GM18526 (cell line): Measurements from ENCODE around the gene SNAP23.

Experiments used
- POLR2A ChIP-seq: IDR thresholded peaks from 3 replicates; pipeline ENCODE4 v1.6.1; 2011; ENCODE audit not compliant: insufficient read length; ENCODE audit errors: extremely low read depth

The SNAP23 gene

GRCh38 chr15:42533246-42533645, 37.8 kb downstream of the SNAP23 start:
- TF ChIP-seq POLR2A, result no peak

GRCh38 chr15:42544853-42545629, 49.6 kb downstream of the SNAP23 start:
- no peak for TF ChIP-seq POLR2A

- no peak for TF ChIP-seq POLR2A
Observed at GRCh38 chr15:42547918-42548248, 52.4 kb downstream of the SNAP23 start.

GRCh38 chr15:42548249-42549031, 53.0 kb downstream of the SNAP23 start, which contains the start of the genes HAUS2 and LRRC57:
Gene HAUS2 (plus strand): TSS chr15:42548838. CDS start chr15:42548873, 35 bp downstream.
Gene LRRC57 (minus strand): TSS chr15:42548793. CDS start chr15:42548434, 359 bp downstream.
- peak; percentile 91 for TF ChIP-seq POLR2A

GRCh38 chr15:42549032-42549491, 53.6 kb downstream of the SNAP23 start:
- no peak for TF ChIP-seq POLR2A

GRCh38 chr15:42549741-42550392, 54.4 kb downstream of the SNAP23 start:
- TF ChIP-seq POLR2A, result no peak

GRCh38 chr15:42553554-42553953, 58.1 kb downstream of the SNAP23 start:
- TF ChIP-seq POLR2A, result no peak

- no peak for TF ChIP-seq POLR2A
Observed at GRCh38 chr15:42558739-42559138, 63.3 kb downstream of the SNAP23 start.

- TF ChIP-seq POLR2A, result peak; percentile 66
Observed at GRCh38 chr15:42575188-42576039, 80.0 kb downstream of the SNAP23 start, which contains the start of gene STARD9. Gene STARD9 (plus strand): TSS chr15:42575606. CDS start chr15:42575716, 110 bp downstream.

- TF ChIP-seq POLR2A, result no peak
Observed at GRCh38 chr15:42576040-42576594, 80.7 kb downstream of the SNAP23 start.

GRCh38 chr15:42576776-42577175, 81.3 kb downstream of the SNAP23 start:
- TF ChIP-seq POLR2A, result no peak

GRCh38 chr15:42577514-42578031, 82.1 kb downstream of the SNAP23 start:
- no peak for TF ChIP-seq POLR2A

GRCh38 chr15:42578984-42579537, 83.6 kb downstream of the SNAP23 start:
- no peak for TF ChIP-seq POLR2A

- peak; percentile 41 for TF ChIP-seq POLR2A
Observed at GRCh38 chr15:42581272-42581730, 85.9 kb downstream of the SNAP23 start.
